Stomach (tissue), 9 donors: ENCODE measurements around the gene CLIP4. TPM values are rescaled to one million over a fixed set of nuclear protein-coding genes. Genes with fewer than 3 reads are reported as not detected.
A peak's percentile ranks its signal among the peaks of the same experiment; 100 is the strongest.

Experiments used
- DNase-seq, 2 donors: peaks; one replicate each; pipeline versions ENCODE4 v3.0.0 to v3.0.0-alpha.2; 2013 to 2019
- H3K27ac ChIP-seq, 5 donors: fragments of 200-600 bp in 4 of 5; sonication (generic) in 4 of 5; one replicate each; pipeline ENCODE4 v1.5.1; 2013 to 2019; ENCODE audit warnings: mild to moderate bottlenecking in 1 of 5, moderate library complexity in 1 of 5
- H3K27me3 ChIP-seq, 3 donors: fragments of 200-600 bp; sonication (generic); one replicate each; pipeline ENCODE4 v1.5.1; 2017 to 2019; ENCODE audit warnings: mixed run types in 1 of 3
- H3K36me3 ChIP-seq, 4 donors: fragments of 200-600 bp; sonication (generic); 1 replicate in 3 of 4; 2 replicates in 1 of 4; pipeline ENCODE4 v1.5.1; 2016 to 2019
- H3K4me1 ChIP-seq, 4 donors: fragments of 200-600 bp; sonication (generic); one replicate each; pipeline ENCODE4 v1.5.1; 2016 to 2019
- H3K4me3 ChIP-seq, 4 donors: fragments of 200-600 bp; sonication (generic) in 3 of 4; one replicate each; pipeline ENCODE4 v1.5.1; 2016 to 2019; ENCODE audit warnings: mild to moderate bottlenecking in 1 of 4
- H3K9me3 ChIP-seq, 4 donors: fragments of 200-600 bp; sonication (generic); one replicate each; pipeline ENCODE4 v1.5.1; 2016 to 2019
- CTCF ChIP-seq, 7 experiments: fragments of 450-650 bp in 4 of 7; fragments of 200-600 bp in 3 of 7; sonication (generic) in 3 of 7; IDR thresholded peaks; one replicate each; pipeline ENCODE4 v1.5.1; 2016 to 2019; ENCODE audit warnings: antibody characterized with exemption in 7 of 7, control low read depth in 2 of 7, mild to moderate bottlenecking in 1 of 7
- EP300 ChIP-seq: sonication (generic); formaldehyde crosslinking; IDR thresholded peaks from one replicate; pipeline ENCODE4 v1.6.1; 2017; ENCODE audit warnings: antibody characterized with exemption
- POLR2A ChIP-seq, 4 donors: fragments of 450-650 bp; IDR thresholded peaks; one replicate each; pipeline ENCODE4 v1.6.1; 2016; ENCODE audit warnings: antibody characterized with exemption in 4 of 4, control low read depth in 2 of 4, mild to moderate bottlenecking in 1 of 4, moderate library complexity in 1 of 4
- POLR2AphosphoS5 ChIP-seq, 3 donors: sonication (generic); formaldehyde crosslinking; IDR thresholded peaks; one replicate each; pipeline ENCODE4 v1.6.1; 2016; ENCODE audit warnings: antibody characterized with exemption in 3 of 3
- WGBS, 5 donors: extraction: QIAGEN DNeasy Blood & Tissue Kit in 3 of 5; methylation state at CpG; one replicate each; pipeline versions ENCODE4 v1.1.5 to v1.1.7; 2013 to 2018; 5-methylcytosine and 5-hydroxymethylcytosine counted together
- intact Hi-C: fragments of 100-400 bp; cut with DNase I; formaldehyde crosslinking; loops from one replicate; pipeline ENCODE4 v1.15.1; 2023; ENCODE audit warnings: low total_unique reads
- polyA plus RNA-seq, 3 donors: library from polyadenylated mRNA; stranded (reverse); fragments of 200-250 nt; gene quantifications; one replicate each; pipeline ENCODE4 v1.2.3, GENCODE V29; 2013
- total RNA-seq, 5 donors: library from RNA; depleted of rRNA; stranded (reverse); fragments of >200 nt; gene quantifications; one replicate each; pipeline versions ENCODE4 v1.1.0 to v1.2.3, GENCODE V29; 2014 to 2016
- donor health status: healthy with polysubstance abuse.
- donor health status: Bipolar disorder and iron deficiency.
- donor health status: healthy.

Gene CLIP4
- total and polyA plus RNA-seq, 8 donors, result 6.8 to 69.6 (median 15.1) TPM

- Histone ChIP-seq H3K36me3 (no peaks in the 10 kb centered on the region), H3K4me3 (no peak overlapping the region), H3K27me3 (no peaks in the 10 kb centered on the region), H3K9me3 (no peaks in the 10 kb centered on the region), H3K27ac (no peak overlapping the region), H3K4me1 (peaks cover 0 to 13% (median 5%) of the 10 kb centered on the region in 4 donors)
- TF ChIP-seq POLR2A (IDR thresholded peaks at IDR 0.05) (no peak), EP300 (no peak), POLR2AphosphoS5 (IDR thresholded peaks at IDR 0.05) (no peak), CTCF (IDR thresholded peaks at IDR 0.05) (no peak)
- intact Hi-C loops, result loop anchor here (5.0 to 10.0 kb wide), 2 partner anchors 236 to 369 kb away; no protein-coding TSS in a partner anchor
- WGBS, 5 donors, result 82 to 90% (median 88%) methylated on average over 7 of the region's 7 CpGs
- DNase-seq, result no peak
These were observed 78.5 kb downstream of the CLIP4 start for GRCh38 chr2:29193681-29194080.

- peaks cover 0 to 13% (median 5%) of the 10 kb centered on the region in 4 donors for H3K4me1 ChIP-seq
- no peaks in the 10 kb centered on the region for H3K9me3 ChIP-seq
- H3K36me3 ChIP-seq, result no peaks in the 10 kb centered on the region
- intact Hi-C loops, result loop anchor here (10.0 kb wide), 1 partner anchor 371 kb away; no protein-coding TSS in a partner anchor
- DNase-seq, result no peak
- WGBS, 5 donors, result 78 to 85% (median 82%) methylated on average over 8 of the region's 8 CpGs
- TF ChIP-seq POLR2A (IDR thresholded peaks at IDR 0.05) (no peak), CTCF (IDR thresholded peaks at IDR 0.05) (no peak), POLR2AphosphoS5 (IDR thresholded peaks at IDR 0.05) (no peak), EP300 (no peak)
- H3K27me3 ChIP-seq, result no peaks in the 10 kb centered on the region
- no peak overlapping the region for H3K4me3 ChIP-seq
- no peak overlapping the region for H3K27ac ChIP-seq
These were observed 80.6 kb downstream of the CLIP4 start for GRCh38 chr2:29195796-29196195.

GRCh38 chr2:29196792-29197788 is 81.9 kb downstream of the CLIP4 start:
- H3K27me3 ChIP-seq, result no peaks in the 10 kb centered on the region
- TF ChIP-seq POLR2AphosphoS5 (IDR thresholded peaks at IDR 0.05) (no peak), CTCF (IDR thresholded peaks at IDR 0.05) (peak in 5 of 7 experiments; percentile 63 to 76 (median 72))
- no peaks in the 10 kb centered on the region for H3K9me3 ChIP-seq
- intact Hi-C loops, result loop anchor here (10.0 kb wide), 1 partner anchor 372 kb away; no protein-coding TSS in a partner anchor
- H3K4me1 ChIP-seq, result peaks cover 0 to 13% (median 5%) of the 10 kb centered on the region in 4 donors
- H3K36me3 ChIP-seq, result no peaks in the 10 kb centered on the region
- no peak overlapping the region for H3K4me3 ChIP-seq
- WGBS, 5 donors, result 28 to 34% (median 30%) methylated on average over 14 of the region's 14 CpGs
- H3K27ac ChIP-seq, result no peak overlapping the region
- peak; percentile 76 to 88 for DNase-seq

GRCh38 chr2:29201979-29202378 is 86.8 kb downstream of the CLIP4 start:
- 28 to 48% (median 35%) methylated on average over 5 of the region's 5 CpGs for WGBS, 5 donors

More at GRCh38 chr2:29201979-29202378, 86.8 kb downstream of the CLIP4 start:
- H3K27ac ChIP-seq, result no peak overlapping the region
- DNase-seq, result no peak
- H3K27me3 ChIP-seq, result no peaks in the 10 kb centered on the region
- peaks cover 0 to 8% (median 3%) of the 10 kb centered on the region in 4 donors for H3K4me1 ChIP-seq
- no peak overlapping the region for H3K4me3 ChIP-seq
- no peaks in the 10 kb centered on the region for H3K9me3 ChIP-seq
- H3K36me3 ChIP-seq, result no peaks in the 10 kb centered on the region
- no peak for TF ChIP-seq POLR2AphosphoS5 (IDR thresholded peaks at IDR 0.05)
- TF ChIP-seq CTCF (IDR thresholded peaks at IDR 0.05), result no peak
- TF ChIP-seq EP300, result no peak
- no peak for TF ChIP-seq POLR2A (IDR thresholded peaks at IDR 0.05)
- intact Hi-C loops, result no loop called here
